ENCODE measurements around the gene SAMD11. TPM values are rescaled to one million over a fixed set of nuclear protein-coding genes. Genes with fewer than 3 reads are reported as not detected.

Gene SAMD11
- total RNA-seq, 2 experiments from 2014 or later = not detected

DNA sequence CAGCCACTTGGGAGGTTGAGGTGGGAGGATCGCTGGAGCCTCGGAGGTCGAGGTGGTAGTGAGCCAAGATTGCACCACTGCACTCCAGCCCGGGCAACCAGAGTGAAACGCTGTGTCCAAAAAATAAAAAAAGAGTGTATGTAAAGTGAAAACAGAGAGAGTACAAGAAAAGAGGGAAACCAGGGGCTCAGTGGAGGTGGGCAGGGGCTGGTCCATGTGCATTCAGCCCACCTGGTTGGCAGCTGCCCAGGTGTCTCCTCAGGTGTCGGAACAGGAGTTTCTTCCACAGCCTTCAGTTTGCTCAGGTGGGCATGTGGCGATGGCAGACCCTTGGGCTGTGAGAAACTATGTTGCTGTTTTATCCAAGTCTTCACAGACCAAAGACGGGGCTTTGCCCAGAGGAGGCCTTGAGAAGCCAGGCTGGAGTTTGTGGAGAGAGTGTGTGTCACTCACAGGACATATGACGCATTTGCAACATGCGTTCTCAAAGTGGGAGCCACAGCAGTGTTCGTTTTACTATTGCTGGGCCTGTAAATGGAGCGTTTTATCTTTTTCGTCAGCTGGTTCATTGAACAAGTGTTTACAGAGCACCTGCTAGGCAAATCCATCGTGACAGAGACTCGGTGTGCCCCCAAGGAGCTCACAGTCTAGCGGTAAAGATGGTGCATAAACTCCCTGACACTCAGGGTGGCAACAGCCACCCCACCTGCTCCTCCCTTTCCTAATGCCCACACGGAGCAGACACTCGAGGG is 22.4 kb upstream of the SAMD11 start:
- Histone ChIP-seq H3K27me3 (ENCODE audit: control insufficient read depth in 1 of 2, insufficient read depth in 2 of 2, low read length in 2 of 2) (peaks cover 23 to 30% of the 10 kb centered on the region in 2 experiments), H3K36me3 (ENCODE audit: insufficient read depth, low read length) (no peaks in the 10 kb centered on the region), H3K9me3 (ENCODE audit: control insufficient read depth in 1 of 2, insufficient read depth in 1 of 2, low read length in 2 of 2) (peaks cover 10 to 33% of the 10 kb centered on the region in 2 experiments), H3K27ac (ENCODE audit: low read depth in 1 of 2, low read length in 2 of 2) (no peak overlapping the region), H3K4me3 (ENCODE audit: low read length) (no peak overlapping the region), H3K4me1 (ENCODE audit: insufficient read depth, low read length) (peaks cover 35% of the 10 kb centered on the region)
- intact Hi-C loops (cut with DNase I, micrococcal nuclease) = loop anchor here in 1 of 2 experiments (10.0 kb wide), 1 partner anchor 164 kb away; no protein-coding TSS in a partner anchor
- CTCF ChIA-PET = no interaction called here
- Mint-ChIP-seq H3K27ac (no peak overlapping the region), H3K4me3 (no peak overlapping the region), H3K27me3 (peaks cover 41% of the 10 kb centered on the region), H3K4me1 (ENCODE audit: low read depth) (peaks cover 23% of the 10 kb centered on the region), H3K36me3 (ENCODE audit: low read depth) (no peaks in the 10 kb centered on the region), H3K9me3 (no peaks in the 10 kb centered on the region)
- TF ChIP-seq, protein P1, sequence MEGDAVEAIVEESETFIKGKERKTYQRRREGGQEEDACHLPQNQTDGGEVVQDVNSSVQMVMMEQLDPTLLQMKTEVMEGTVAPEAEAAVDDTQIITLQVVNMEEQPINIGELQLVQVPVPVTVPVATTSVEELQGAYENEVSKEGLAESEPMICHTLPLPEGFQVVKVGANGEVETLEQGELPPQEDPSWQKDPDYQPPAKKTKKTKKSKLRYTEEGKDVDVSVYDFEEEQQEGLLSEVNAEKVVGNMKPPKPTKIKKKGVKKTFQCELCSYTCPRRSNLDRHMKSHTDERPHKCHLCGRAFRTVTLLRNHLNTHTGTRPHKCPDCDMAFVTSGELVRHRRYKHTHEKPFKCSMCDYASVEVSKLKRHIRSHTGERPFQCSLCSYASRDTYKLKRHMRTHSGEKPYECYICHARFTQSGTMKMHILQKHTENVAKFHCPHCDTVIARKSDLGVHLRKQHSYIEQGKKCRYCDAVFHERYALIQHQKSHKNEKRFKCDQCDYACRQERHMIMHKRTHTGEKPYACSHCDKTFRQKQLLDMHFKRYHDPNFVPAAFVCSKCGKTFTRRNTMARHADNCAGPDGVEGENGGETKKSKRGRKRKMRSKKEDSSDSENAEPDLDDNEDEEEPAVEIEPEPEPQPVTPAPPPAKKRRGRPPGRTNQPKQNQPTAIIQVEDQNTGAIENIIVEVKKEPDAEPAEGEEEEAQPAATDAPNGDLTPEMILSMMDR (IDR thresholded peaks at IDR 0.05) = no peak
- ATAC-seq (ENCODE audit: poor library complexity) (no peak), DNase-seq (peak in 1 of 14 experiments; percentile 22)
- POLR2A ChIA-PET = no interaction called here

DNA sequence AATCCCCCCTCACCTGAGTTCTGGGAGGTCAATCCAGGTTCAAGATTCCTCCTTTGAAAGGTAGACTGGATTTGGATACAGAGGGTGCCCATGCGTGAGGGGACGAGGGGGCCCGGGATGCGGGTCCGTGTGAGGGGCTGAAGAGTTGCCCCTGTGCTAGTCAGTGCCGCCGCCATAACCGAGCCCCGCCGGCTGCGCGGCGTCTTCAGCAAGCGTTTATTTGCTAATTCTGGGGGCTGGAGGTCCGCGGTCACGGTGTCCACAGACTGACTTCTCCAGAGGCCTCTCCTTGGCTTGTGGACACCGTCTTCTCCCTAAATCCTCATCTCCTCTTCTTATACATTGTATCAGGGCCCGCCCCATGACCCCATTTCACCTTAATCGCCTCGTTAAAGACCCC is 20.9 kb upstream of the SAMD11 start:
- no peak overlapping the region for H3K27ac ChIP-seq (ENCODE audit: low read depth in 1 of 2, low read length in 2 of 2)
- H3K9me3 Mint-ChIP-seq = no peaks in the 10 kb centered on the region
- ATAC-seq (ENCODE audit: poor library complexity) (no peak), DNase-seq (peak in 1 of 14 experiments; percentile 19)
- peaks cover 27 to 30% of the 10 kb centered on the region in 2 experiments for H3K27me3 ChIP-seq (ENCODE audit: control insufficient read depth in 1 of 2, insufficient read depth in 2 of 2, low read length in 2 of 2)
- H3K9me3 ChIP-seq (ENCODE audit: control insufficient read depth in 1 of 2, insufficient read depth in 1 of 2, low read length in 2 of 2) = peaks cover 6 to 29% of the 10 kb centered on the region in 2 experiments
- peaks cover 21% of the 10 kb centered on the region for H3K4me1 Mint-ChIP-seq (ENCODE audit: low read depth)
- POLR2A ChIA-PET = no interaction called here
- no peaks in the 10 kb centered on the region for H3K36me3 ChIP-seq (ENCODE audit: insufficient read depth, low read length)
- no peak overlapping the region for H3K4me3 ChIP-seq (ENCODE audit: low read length)
- no peak overlapping the region for H3K27ac Mint-ChIP-seq
- H3K4me3 Mint-ChIP-seq = no peak overlapping the region
- peaks cover 43% of the 10 kb centered on the region for H3K27me3 Mint-ChIP-seq
- peaks cover 38% of the 10 kb centered on the region for H3K4me1 ChIP-seq (ENCODE audit: insufficient read depth, low read length)
- no peaks in the 10 kb centered on the region for H3K36me3 Mint-ChIP-seq (ENCODE audit: low read depth)
- CTCF ChIA-PET = no interaction called here
- TF ChIP-seq, protein P1 (IDR thresholded peaks at IDR 0.05) = no peak
- intact Hi-C loops (cut with DNase I, micrococcal nuclease) = loop anchor here in 1 of 2 experiments (10.0 kb wide), 1 partner anchor 162 kb away; no protein-coding TSS in a partner anchor

DNA sequence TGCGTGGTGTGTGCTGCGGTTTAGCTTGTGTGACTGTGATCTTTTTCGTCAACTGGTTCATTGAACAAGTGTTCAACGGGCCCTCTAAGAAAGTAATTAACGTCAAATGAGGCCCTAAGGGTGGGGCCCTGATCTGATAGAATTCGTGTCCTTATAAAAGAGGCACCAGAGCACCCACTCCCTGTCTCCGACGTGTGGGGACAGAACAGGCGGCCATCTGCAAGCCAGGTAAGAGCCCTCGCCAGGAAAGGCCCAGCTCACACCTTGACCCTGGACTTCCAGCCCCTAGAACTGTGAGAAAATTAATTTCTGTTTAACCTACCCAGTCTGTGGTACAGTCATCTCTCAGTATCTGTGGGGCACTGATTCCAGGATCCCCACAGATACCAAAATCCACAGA is 20.4 kb upstream of the SAMD11 start:
- Histone ChIP-seq H3K4me1 (ENCODE audit: insufficient read depth, low read length) (peaks cover 33% of the 10 kb centered on the region), H3K4me3 (ENCODE audit: low read length) (no peak overlapping the region), H3K27ac (ENCODE audit: low read depth in 1 of 2, low read length in 2 of 2) (no peak overlapping the region), H3K27me3 (ENCODE audit: control insufficient read depth in 1 of 2, insufficient read depth in 2 of 2, low read length in 2 of 2) (peaks cover 28 to 34% of the 10 kb centered on the region in 2 experiments), H3K36me3 (ENCODE audit: insufficient read depth, low read length) (no peaks in the 10 kb centered on the region), H3K9me3 (ENCODE audit: control insufficient read depth in 1 of 2, insufficient read depth in 1 of 2, low read length in 2 of 2) (peaks cover 1 to 25% of the 10 kb centered on the region in 2 experiments)
- Mint-ChIP-seq H3K36me3 (ENCODE audit: low read depth) (no peaks in the 10 kb centered on the region), H3K27ac (no peak overlapping the region), H3K4me3 (peak overlapping the region; percentile 60), H3K9me3 (no peaks in the 10 kb centered on the region), H3K27me3 (peaks cover 43% of the 10 kb centered on the region), H3K4me1 (ENCODE audit: low read depth) (peaks cover 16% of the 10 kb centered on the region)
- DNase-seq (peak in 1 of 14 experiments; percentile 26), ATAC-seq (ENCODE audit: poor library complexity) (no peak)
- TF ChIP-seq, protein P1 (IDR thresholded peaks at IDR 0.05) = no peak
- intact Hi-C loops (cut with DNase I, micrococcal nuclease) = loop anchor here in 1 of 2 experiments (10.0 kb wide), 1 partner anchor 161 kb away; no protein-coding TSS in a partner anchor
- CTCF ChIA-PET = no interaction called here
- POLR2A ChIA-PET = no interaction called here
